ENCODE measurements around the gene ARF6.

- no peak for TF ChIP-seq CTCF (conservative IDR thresholded peaks at IDR 0.05 in 1 of 2, IDR thresholded peaks at IDR 0.05 in 1 of 2; ENCODE audit: extremely low read depth in 1 of 2, insufficient read depth in 1 of 2, low read depth in 1 of 2, low read length in 2 of 2)
- no peak for TF ChIP-seq EZH2 (IDR thresholded peaks at IDR 0.05; ENCODE audit: borderline replicate concordance, low read length)
These were observed 12.4 kb upstream of the ARF6 start for GRCh38 chr14:49880267-49881064.

Data from mammary epithelial cell (primary cell).